Smooth muscle cell (in vitro differentiated cells): ENCODE results near the gene TOX2. TPM values are rescaled to one million over a fixed set of nuclear protein-coding genes. Genes with fewer than 3 reads are reported as not detected.

ENCODE experiments used
- DNase-seq: peaks from one replicate; lab custom pipeline; 2025; ENCODE audit not compliant: unreplicated experiment; lab: John Stamatoyannopoulos, UW
- H2AFZ ChIP-seq: fragments of 200-600 bp; sonication (generic); 2 replicates; pipeline ENCODE4 v1.6.0; 2016; ENCODE audit warnings: antibody characterized with exemption, low read depth, mild to moderate bottlenecking
- H3F3A ChIP-seq: fragments of 200-600 bp; sonication (generic); 2 replicates; pipeline ENCODE4 v1.6.0; 2017; ENCODE audit warnings: antibody characterized with exemption, low read depth
- H3K27ac ChIP-seq: fragments of 200-600 bp; sonication (generic); 2 replicates; pipeline ENCODE4 v1.5.1; 2016; ENCODE audit warnings: low read depth, mild to moderate bottlenecking
- H3K27me3 ChIP-seq: fragments of 200-600 bp; sonication (generic); 2 replicates; pipeline ENCODE4 v1.6.1; 2016; ENCODE audit warnings: low read depth, mild to moderate bottlenecking
- H3K36me3 ChIP-seq: fragments of 200-600 bp; sonication (generic); 2 replicates; pipeline ENCODE4 v1.5.1; 2016; ENCODE audit warnings: low read depth
- H3K4me1 ChIP-seq: fragments of 200-600 bp; sonication (generic); 2 replicates; pipeline ENCODE4 v1.5.1; 2016; ENCODE audit warnings: low read depth
- H3K4me2 ChIP-seq: fragments of 200-600 bp; sonication (generic); 2 replicates; pipeline ENCODE4 v1.6.0; 2016; ENCODE audit warnings: mild to moderate bottlenecking
- H3K4me3 ChIP-seq: fragments of 200-600 bp; sonication (generic); 2 replicates; pipeline ENCODE4 v1.5.1; 2016; ENCODE audit warnings: mild to moderate bottlenecking
- H3K79me2 ChIP-seq: fragments of 200-600 bp; sonication (generic); 2 replicates; pipeline ENCODE4 v1.6.0; 2016; ENCODE audit warnings: low read depth, mild to moderate bottlenecking
- H3K9ac ChIP-seq: fragments of 200-600 bp; sonication (generic); 2 replicates; pipeline ENCODE4 v1.6.0; 2016; ENCODE audit warnings: low read depth
- H3K9me3 ChIP-seq: fragments of 200-600 bp; sonication (generic); replicated peaks from 2 replicates; pipeline ENCODE4 v1.5.1; 2016; ENCODE audit warnings: low read depth
- H4K20me1 ChIP-seq: fragments of 200-600 bp; sonication (generic); 2 replicates; pipeline ENCODE4 v1.6.0; 2016; ENCODE audit warnings: low read depth
- CTCF ChIP-seq: fragments of 200-600 bp; sonication (generic); IDR thresholded peaks from 2 replicates; pipeline ENCODE4 v1.5.1; 2017; ENCODE audit warnings: borderline replicate concordance, mild to moderate bottlenecking, antibody characterized with exemption; ENCODE audit not compliant: insufficient read depth, poor library complexity, severe bottlenecking
- WGBS: methylation state at CpG from one replicate; pipeline ENCODE4 v1.1.7; 2016; ENCODE audit warnings: low lambda C conversion rate; 5-methylcytosine and 5-hydroxymethylcytosine counted together
- polyA plus RNA-seq: library from polyadenylated mRNA; unstranded; fragments of >200 nt; fragmentation: Nextera tagmentation; extraction: Ambion mirVana; gene quantifications from 2 replicates; pipeline ENCODE4 v1.2.1, GENCODE V29; 2016
- total RNA-seq: library from RNA; depleted of rRNA; stranded (reverse); fragments of >200 nt; gene quantifications from 2 replicates; pipeline ENCODE4 v1.2.3, GENCODE V29; 2014

The TOX2 gene
- total and polyA plus RNA-seq, 2 experiments from 2014 or later, result 1.1 to 3.8 TPM

- DNase-seq, result no peak
- no peaks in the 10 kb centered on the region for H3K79me2 ChIP-seq
- no peaks in the 10 kb centered on the region for H3K4me1 ChIP-seq
- H3K4me3 ChIP-seq, result no peak overlapping the region
- H4K20me1 ChIP-seq, result no peaks in the 10 kb centered on the region
- H3F3A ChIP-seq, result no peaks in the 10 kb centered on the region
- no peak for TF ChIP-seq CTCF
- H3K36me3 ChIP-seq, result no peaks in the 10 kb centered on the region
- H3K9ac ChIP-seq, result no peak overlapping the region
- peaks cover 7% of the 10 kb centered on the region for H3K27me3 ChIP-seq
- H3K9me3 ChIP-seq, result no peaks in the 10 kb centered on the region
- H3K4me2 ChIP-seq, result no peak overlapping the region
- 83% methylated on average over 9 of the region's 9 CpGs for WGBS
- no peak overlapping the region for H2AFZ ChIP-seq
- H3K27ac ChIP-seq, result no peak overlapping the region
Observed at GRCh38 chr20:44026647-44027342, 112.1 kb downstream of the TOX2 start.

GRCh38 chr20:44027343-44028002 lies 112.8 kb downstream of the TOX2 start:
- Histone ChIP-seq H3K36me3 (no peaks in the 10 kb centered on the region), H4K20me1 (no peaks in the 10 kb centered on the region), H3F3A (no peaks in the 10 kb centered on the region), H3K27ac (no peak overlapping the region), H3K9ac (no peak overlapping the region), H2AFZ (no peak overlapping the region), H3K4me2 (no peak overlapping the region), H3K27me3 (peaks cover 7% of the 10 kb centered on the region), H3K79me2 (no peaks in the 10 kb centered on the region), H3K4me3 (no peak overlapping the region), H3K4me1 (no peaks in the 10 kb centered on the region), H3K9me3 (no peaks in the 10 kb centered on the region)
- TF ChIP-seq CTCF, result no peak
- WGBS, result 90% methylated on average over 10 of the region's 11 CpGs
- DNase-seq, result no peak

- no peaks in the 10 kb centered on the region for H3K4me1 ChIP-seq
- no peak overlapping the region for H2AFZ ChIP-seq
- no peak for TF ChIP-seq CTCF
- no peaks in the 10 kb centered on the region for H4K20me1 ChIP-seq
- DNase-seq, result no peak
- H3K4me2 ChIP-seq, result no peak overlapping the region
- H3K27ac ChIP-seq, result no peak overlapping the region
- peaks cover 7% of the 10 kb centered on the region for H3K27me3 ChIP-seq
- no peaks in the 10 kb centered on the region for H3F3A ChIP-seq
- WGBS, result 87% methylated on average over 7 of the region's 7 CpGs
- H3K36me3 ChIP-seq, result no peaks in the 10 kb centered on the region
- no peaks in the 10 kb centered on the region for H3K79me2 ChIP-seq
- H3K9me3 ChIP-seq, result no peaks in the 10 kb centered on the region
- no peak overlapping the region for H3K9ac ChIP-seq
- H3K4me3 ChIP-seq, result no peak overlapping the region
Observed at GRCh38 chr20:44028003-44028730, 113.5 kb downstream of the TOX2 start.
